GM20431 (cell line): ENCODE data around the gene FRY.
"Not testable (repeated sequence)": the region's sequence is repeated elsewhere in the genome, so short reads cannot be mapped to it uniquely, and the experiment has no call there.

Experiments used
- in situ Hi-C: fragments of 300-500 bp; cut with MseI, MboI; formaldehyde crosslinking; loops from one replicate; pipeline ENCODE4 v1.15.0; 2020; ENCODE audit warnings: low sequenced_read_pairs; ENCODE audit not compliant: unreplicated experiment

Gene FRY

GRCh38 chr13:32031025-32031814 is at the start of gene FRY:
FRY (plus strand) TSS chr13:32031774; CDS start chr13:32031796, 22 bp downstream.
- in situ Hi-C loops = no loop called here

DNA sequence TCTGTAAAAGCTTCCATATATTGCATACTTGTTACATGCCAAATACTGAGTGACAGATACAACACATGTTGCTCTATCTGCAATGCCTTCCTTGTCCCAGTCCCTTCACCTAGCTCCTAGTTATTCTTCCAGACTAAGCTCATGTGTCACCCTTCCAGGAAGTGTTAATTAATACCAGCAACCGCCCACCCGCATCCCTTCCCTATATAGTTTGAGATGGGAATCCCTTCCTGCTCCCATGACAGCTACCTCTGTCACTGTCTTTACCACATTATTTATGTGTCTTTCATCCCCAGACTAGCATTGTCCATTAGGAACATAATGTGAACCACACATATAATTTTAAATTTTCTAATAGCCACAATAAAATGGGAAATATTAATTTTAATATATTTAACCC is 49.5 kb upstream of the FRY start:
- in situ Hi-C loops = no loop called here

DNA sequence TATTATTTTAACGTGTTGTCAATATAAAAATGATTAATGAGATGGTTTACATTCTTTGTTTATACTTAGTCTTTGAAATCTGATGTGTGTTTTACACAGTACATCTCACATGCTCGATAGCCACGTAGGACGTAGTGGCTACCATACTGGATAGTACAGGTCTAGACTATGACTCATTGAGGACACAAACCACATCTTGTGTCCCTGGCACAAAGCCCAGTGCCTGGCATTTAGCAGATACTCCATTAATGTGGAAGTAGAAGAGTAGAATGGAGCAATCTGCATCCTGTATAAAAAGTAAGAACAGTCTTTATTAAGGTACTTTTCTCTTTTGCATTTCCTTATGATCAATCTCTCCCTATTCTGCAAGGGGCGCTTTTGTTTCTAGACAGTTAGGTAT is 49.0 kb upstream of the FRY start:
- in situ Hi-C loops = no loop called here

DNA sequence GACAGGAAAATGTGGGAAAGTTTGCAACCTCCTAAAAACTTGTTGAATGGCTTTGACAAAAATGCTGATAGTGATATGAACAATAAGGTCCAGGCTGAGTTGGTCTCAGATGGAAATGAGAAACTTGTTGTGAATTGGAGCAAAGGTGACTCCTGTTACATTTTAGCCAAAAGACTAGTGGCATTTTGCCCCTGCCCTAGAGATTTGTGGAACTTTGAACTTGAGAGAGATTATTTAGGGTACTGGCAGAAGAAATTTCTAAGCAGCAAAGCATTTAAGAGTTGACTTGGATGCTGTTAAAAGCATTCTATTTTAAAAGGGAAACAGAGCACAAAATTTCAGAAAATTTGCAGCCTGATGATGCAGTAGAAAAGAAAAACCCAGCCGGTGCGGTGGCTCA is 47.9 kb upstream of the FRY start:
- in situ Hi-C loops = not testable (repeated sequence)

DNA sequence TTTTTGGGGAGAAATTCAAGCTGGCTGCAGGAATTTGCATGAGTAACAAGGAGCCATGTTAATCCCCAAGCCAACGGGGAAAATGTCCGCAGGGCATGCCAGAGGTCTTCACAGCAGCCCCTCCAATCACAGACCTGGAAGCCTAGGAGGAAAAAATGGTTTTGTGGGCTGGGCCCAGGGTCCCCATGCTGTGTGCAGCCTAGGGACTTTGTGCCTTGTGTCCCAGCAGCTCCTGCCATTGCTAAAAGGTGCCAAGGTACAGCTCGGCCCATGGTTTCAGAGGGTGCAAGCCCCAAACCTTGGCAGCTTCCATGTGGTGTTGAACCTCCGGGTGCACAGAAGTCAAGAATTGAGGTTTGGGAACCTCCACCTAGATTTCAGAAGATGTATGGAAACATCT is 47.2 kb upstream of the FRY start:
- in situ Hi-C loops = not testable (repeated sequence)

GRCh38 chr13:31986676-31987470 is 44.7 kb upstream of the FRY start:
- in situ Hi-C loops = no loop called here

GRCh38 chr13:31987535-31988170 is 43.9 kb upstream of the FRY start:
- in situ Hi-C loops = no loop called here

- in situ Hi-C loops = not testable (repeated sequence)
These were observed 37.2 kb upstream of the FRY start for GRCh38 chr13:31994367-31994766.

DNA sequence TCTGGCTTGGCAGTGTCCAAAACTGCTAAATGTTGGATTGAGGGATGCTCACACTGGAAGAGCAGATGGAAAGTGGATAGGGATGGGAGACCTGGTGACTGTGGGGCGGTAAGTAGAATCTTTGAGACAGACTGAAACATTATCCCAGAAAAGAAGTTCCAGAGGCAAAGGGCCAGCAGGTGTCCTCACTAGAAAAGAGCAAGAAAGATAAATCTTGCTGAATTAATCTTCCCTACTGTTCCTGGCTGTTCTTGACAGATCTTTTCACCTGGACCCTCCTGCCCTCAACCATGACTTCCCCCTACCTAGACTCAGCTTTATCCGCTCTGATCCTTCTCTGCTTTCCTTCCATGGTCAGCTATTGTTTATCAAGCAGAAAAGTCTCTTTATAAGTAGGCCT is 35.0 kb upstream of the FRY start:
- in situ Hi-C loops = no loop called here

- in situ Hi-C loops = no loop called here
These were observed 33.9 kb upstream of the FRY start for GRCh38 chr13:31997641-31998040.

- in situ Hi-C loops = no loop called here
These were observed 33.4 kb upstream of the FRY start for GRCh38 chr13:31998131-31998530.

- in situ Hi-C loops = loop anchor here (25.0 kb wide), 1 partner anchor 312 kb away; the partner anchor contains the start of genes BRCA2 and ZAR1L
These were observed 30.8 kb upstream of the FRY start for GRCh38 chr13:32000754-32001153.

DNA sequence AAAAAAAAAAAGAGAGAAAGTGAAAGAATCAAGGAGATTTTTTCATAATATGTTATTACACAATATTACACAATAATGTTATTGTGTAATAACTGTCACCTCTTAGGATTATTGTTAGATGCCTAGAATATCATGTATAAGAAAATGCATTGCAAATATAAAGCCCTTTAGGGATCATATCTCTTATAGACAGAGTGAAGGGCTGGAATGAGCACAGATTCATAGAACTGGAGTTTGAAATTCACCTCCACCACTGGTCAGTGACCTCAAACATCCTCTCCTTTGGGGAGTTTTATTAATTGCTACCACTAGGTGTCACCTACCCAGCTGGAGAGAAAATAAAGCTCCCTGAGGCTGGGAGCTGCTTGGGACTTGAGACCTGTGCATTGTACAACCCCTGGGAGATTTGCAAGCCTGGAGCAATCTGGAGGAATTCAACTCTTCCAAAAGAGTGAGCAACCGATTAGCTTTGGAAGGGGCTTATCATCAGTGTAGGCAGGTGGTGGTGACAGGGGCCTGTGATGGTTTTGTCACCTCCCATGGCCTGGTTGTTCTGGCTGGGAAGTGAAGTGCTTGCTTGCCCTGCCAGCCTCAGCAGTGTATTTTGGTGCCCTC is 30.3 kb upstream of the FRY start:
- in situ Hi-C loops = loop anchor here (25.0 kb wide), 1 partner anchor 311 kb away; the partner anchor contains the start of genes BRCA2 and ZAR1L

DNA sequence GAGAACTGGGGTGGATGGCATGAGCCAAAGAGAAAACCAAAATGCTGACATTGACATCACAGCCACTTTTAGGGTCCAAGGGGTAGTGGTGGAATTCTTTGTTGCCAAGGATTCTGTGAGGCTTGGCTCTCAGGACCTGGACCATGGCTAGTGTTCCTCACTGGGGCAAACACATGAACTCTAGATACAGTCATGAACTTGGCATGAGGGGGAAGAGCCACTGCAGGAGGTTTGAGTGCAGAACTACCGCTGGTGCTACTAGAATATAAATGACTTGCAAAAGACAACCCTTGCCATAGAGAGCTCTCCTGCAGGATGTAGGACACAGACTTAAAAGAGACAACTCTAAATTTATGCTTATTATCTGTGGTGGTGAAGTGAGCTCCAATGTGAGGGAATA is 29.8 kb upstream of the FRY start:
- in situ Hi-C loops = loop anchor here (25.0 kb wide), 1 partner anchor 311 kb away; the partner anchor contains the start of genes BRCA2 and ZAR1L

DNA sequence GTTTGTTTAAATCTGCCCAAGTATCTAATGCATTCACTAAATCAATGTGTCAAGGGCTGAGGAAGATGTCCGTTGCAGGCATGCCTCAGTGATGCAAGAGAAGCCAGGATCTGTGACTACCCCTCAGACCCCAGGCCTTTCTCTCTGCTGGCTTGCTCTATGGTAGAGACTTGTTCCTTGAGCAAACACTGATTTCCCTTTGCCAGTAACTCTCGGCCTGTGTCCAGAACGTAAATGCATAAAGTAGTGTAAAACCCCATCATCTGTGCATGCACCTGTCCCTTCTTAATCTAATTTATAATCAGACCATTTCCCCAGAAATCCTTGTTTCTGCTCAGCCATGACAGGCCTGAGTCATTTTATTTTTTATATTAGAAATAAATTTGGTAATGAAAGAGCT is 28.7 kb upstream of the FRY start:
- in situ Hi-C loops = loop anchor here (25.0 kb wide), 1 partner anchor 309 kb away; the partner anchor contains the start of genes BRCA2 and ZAR1L

- in situ Hi-C loops = loop anchor here (25.0 kb wide), 1 partner anchor 305 kb away; the partner anchor contains the start of genes BRCA2 and ZAR1L
These were observed 24.1 kb upstream of the FRY start for GRCh38 chr13:32007494-32007893.

DNA sequence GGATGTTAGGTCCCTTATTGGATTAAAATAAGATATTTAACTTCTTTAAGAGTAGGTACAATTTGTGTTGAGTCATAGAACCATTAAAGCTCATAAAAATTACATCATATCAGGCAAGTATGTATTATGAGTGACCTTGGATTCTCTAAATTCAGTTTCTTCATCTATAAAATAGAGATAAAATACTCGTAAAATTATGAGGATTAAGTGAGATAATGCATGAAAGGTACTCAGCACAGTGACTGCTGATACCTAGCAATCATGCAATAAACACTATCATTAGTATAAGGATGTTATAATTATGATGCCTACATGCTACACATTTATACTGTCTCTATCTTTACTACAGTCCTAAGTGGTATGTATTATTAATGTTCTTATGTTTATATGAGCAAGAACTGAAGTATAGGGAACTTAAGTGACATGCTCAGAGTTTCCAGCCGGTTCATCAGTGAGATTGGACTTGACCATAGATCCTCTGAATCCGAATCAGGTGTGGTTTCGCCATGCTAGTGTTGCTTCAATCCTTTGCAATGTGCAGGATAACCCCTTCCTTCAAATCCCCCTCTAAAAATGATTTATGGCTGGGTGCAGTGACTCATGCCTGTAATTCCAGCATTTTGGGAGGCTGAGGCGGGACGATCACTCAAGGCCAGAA is 22.9 kb upstream of the FRY start:
- in situ Hi-C loops = loop anchor here (25.0 kb wide), 1 partner anchor 304 kb away; the partner anchor contains the start of genes BRCA2 and ZAR1L

DNA sequence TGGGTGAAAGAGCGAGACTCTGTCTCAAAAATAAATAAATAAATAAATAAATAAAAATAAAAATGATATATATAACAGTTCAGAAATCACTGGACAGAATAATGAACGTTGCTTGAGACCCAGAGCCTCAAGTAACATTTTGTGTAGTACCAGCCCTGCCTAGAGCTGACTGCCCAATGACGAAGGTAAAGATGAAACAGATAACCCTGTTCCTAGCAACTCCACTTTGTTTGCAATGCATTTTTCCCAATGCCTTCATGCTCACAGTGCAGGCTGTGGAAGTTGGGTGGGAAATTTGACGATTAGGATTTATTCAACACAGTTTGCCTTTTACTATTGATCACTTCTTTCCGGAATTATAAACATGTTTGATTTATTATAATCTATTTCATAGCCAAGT is 22.2 kb upstream of the FRY start:
- in situ Hi-C loops = loop anchor here (25.0 kb wide), 1 partner anchor 303 kb away; the partner anchor contains the start of genes BRCA2 and ZAR1L

GRCh38 chr13:32010136-32010535 is 21.4 kb upstream of the FRY start:
- in situ Hi-C loops = loop anchor here (25.0 kb wide), 1 partner anchor 302 kb away; the partner anchor contains the start of genes BRCA2 and ZAR1L
